ENCODE results near the gene NTNG2.

Gene NTNG2

DNA sequence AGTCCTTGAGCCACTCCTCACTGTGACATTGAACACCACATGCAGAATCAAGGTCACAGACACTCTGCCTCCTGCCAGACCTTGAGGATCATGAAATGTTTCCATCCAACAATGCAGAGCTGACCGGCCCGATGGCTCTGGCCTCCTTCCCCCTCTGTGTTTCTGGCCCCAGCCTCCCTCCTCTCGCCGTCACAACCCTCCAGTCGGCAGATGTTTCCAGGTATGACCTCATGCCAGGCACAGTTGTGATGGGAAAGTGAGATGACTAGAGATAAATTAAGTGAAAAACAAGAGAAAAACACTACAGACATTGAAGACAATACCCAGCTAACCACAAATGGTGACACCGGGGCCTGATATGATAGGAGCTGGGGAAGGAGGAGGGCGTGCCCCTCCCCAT, 9.8 kb downstream of the NTNG2 start:
- no peak for DNase-seq (ENCODE audit: low spot score)

DNA sequence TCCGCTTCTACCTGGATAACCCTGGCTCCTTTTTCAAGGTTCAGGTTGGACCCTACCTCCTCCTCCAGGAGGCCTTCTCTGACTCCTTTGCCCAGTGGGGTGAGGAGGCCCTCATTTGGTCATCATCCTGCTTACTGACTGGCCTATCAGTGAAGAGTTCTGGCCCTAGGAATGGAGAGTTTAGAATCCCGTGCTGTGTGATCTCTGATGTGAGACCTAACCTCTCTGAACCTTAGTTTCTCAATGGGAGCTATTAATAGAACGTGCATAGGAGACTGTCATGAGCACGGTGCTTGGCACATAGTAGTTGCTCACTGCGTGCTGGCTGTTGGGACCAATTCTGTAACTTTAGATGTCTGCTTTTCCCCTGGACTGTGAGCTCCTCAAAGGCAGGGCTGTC, 10.3 kb downstream of the NTNG2 start:
- DNase-seq (ENCODE audit: low spot score): no peak

DNA sequence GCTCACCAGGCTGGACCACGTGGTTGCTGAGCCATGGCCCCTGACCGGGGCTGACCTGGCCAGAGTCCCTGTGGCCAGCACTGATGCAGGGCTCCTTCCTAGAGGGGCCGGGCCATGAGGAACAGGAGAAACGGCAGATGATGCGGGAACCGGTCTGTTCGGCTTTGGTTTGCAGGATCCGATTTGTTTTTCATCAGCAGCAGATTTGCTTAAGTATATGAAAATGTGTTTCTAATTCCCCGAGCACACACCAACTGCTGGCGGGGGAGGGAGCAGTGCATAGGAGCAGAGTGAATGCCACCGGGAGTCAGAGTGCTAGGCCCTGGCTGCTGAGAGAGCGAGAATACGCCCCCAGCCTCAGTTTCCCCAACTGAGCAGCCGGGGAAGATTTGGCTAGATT, 13.6 kb downstream of the NTNG2 start:
- no peak for DNase-seq (ENCODE audit: low spot score)

DNA sequence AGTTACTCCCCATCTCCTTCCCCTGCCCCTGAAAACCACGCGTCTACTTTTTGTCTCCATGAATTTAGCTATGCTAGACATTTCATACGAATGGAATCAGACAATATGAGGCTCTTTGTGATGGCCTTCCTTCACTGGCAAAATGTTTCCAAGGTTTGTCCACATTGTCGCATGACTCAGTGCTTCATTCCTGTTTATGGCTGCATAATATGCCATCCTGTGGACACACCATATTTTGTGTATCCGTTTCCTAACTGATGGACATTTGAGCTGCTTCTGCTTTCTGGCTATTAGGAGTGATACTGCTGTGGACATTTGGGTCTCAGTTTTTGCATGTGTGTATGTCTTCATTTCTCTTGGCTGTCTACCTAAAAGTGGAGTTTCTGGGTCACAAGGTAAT, 14.5 kb downstream of the NTNG2 start:
- DNase-seq (ENCODE audit: low spot score): no peak

DNA sequence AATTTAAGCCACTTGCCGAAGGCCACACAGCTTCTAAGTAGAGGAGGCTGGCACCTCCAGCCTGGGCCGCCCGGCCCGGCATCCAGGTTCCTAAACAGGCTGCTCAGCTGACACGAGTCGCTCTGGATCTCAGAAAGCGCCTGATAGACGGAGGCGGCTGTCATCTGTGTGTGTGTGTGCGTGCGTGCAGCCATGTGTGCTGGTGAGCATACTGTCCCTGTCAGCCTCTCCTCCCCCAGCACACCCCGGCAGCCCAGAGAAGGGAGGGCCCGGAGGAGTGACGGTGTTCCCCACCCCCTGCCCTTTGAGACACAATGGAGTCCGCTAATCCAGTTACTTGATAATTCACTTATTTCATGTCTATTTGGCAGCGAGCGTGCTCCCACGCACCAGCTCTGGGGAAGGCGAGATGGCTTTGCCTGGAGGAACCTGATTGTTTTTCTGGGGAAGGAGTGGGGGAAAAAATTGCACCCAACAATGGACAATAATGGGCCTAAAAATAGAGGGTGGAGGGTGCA, 20.0 kb downstream of the NTNG2 start:
- peak; percentile 56 for DNase-seq (ENCODE audit: low spot score)

DNA sequence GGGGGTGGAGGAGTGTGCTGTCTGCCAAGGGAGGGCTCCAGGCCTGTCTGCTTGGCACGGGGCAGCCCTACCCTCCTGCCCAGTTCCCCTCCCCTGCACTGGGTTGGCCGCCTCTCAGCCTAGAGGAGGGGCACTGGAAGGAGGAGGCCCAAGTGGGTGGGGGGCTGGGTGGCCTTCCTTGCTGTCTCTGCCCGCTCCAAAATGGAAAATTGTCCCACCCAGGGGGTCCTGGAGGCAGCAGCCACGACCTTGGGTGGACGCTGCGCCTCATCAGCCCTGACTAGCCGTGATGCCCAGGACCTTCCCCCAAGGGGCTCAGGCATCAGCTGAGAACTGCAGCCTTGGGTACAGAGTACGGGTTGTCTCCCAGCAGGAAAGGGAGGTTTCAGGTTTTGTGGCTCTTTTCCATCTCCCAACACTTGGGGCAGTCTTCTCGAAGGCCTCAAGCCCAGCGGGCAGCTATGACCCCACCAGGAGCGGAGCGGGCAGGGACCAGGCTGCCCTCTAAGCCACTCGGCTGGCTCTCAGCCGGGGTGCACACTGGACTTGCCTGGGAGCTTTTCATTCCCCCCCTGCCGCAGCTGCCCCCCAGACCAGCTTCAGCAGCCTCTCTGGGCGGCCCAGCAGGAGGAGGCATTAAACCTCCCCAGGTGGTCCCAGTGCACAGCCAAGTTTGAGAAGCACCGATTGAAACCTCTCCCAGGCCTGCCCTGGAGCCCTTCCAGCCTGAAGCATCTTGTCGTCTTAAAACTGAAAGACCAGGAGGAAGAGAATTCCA, 20.6 kb downstream of the NTNG2 start:
- DNase-seq (ENCODE audit: low spot score): peak; percentile 69

DNA sequence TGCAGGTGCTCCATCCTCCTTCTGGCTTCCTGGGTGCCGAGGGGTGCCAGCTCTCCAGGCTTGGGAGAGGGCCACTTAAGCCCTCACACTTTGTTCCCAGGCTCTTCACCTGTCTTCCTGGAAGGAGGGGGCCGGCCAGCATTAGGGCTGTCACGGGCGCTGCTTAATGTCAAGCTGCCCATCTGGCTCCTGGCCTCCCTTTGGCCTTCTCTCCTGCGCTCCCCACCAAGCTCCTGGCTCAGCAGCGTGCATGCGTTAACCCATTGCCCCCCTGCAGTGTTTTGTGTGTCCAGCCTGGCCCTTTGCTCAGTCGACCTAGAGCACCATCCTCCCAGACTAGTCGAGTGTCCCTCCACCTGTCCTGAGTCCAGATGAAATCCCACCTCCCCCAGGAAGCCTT, 21.3 kb downstream of the NTNG2 start:
- DNase-seq (ENCODE audit: low spot score): no peak

DNA sequence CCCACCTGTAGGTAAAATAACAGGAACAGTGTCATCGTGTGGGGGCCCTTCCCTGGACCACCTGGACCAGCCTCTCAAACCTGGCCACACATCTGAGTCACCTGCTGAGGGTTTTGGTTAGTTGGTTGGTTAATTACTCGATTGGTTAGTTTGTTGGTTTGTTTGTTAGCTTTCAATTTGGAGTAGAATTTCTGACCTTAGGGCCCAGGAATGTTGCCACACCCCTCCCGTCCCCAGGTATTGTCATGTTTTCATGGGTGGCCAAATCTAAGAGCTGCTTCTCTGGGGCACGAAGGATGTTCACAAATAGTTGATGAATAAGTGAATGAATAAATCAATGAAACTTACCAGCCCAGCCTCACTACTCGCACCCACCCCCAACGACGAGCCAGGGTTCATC, 21.9 kb downstream of the NTNG2 start:
- no peak for DNase-seq (ENCODE audit: low spot score)

DNA sequence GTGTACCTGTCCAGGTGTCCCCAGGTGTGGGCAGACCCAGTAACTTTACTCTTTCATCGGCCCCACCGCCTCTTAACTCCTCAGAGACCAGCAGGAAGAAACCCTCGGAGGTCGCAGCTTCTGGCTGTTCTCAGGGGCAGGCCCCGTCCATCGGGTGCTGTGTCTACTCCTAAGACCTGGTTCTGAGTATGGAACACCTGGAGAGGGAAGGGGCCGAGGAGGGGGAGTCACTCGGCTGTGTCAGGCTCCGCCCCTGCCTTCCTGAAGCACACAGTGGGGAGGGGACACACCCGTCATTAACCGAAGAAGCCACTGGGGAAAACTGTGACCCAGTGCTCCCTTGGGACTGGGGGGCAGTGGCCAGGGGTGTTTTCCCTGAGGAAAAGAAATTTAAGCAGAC, 22.3 kb downstream of the NTNG2 start:
- no peak for DNase-seq (ENCODE audit: low spot score)

DNA sequence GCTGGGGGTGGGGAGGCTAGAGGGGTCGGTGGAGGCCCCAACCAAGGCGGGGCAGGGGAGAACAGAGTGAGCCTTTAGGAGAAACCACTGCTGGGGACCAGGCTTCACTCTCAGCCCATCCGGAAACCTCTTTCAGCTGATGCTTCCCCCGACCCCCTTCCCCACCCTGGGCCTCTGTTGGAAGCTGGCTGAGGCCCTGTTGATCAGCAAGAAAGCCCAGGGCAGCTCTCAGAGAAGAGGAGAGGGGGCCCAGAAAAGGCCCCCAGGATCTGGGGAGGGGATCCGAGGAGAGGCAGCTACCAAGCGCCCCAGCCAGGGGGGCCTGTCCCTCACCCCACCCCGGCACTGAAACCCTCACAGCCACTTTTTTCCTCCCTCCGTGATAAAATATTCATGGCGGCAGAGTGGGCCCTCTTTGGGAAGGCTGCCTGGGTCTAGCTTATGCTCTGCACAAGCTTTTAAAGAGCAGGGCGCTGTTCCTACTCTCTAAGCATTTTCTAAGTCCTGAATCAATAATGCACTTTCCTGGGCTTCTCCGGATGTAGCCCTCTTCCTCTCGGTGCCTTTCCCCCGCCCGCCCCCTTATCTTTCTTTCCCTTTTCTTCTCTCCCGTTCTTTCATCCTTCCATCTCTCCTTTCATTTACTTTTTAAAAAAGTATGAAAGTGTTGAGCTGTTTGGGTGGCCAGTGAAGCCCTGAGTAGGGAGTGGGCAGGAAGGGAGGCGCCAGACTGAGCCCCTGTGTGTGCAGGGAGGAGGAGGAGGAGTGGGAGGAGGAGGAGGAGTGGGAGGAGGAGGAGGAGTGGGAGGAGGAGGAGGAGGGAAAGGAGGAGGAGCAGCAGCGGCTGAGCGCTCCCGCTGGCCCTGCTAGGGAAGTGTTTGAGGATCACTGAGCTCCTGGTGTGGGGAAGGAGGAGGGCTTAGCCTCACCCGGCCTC, 23.5 kb downstream of the NTNG2 start:
- peak; percentile 45 for DNase-seq (ENCODE audit: low spot score)

DNA sequence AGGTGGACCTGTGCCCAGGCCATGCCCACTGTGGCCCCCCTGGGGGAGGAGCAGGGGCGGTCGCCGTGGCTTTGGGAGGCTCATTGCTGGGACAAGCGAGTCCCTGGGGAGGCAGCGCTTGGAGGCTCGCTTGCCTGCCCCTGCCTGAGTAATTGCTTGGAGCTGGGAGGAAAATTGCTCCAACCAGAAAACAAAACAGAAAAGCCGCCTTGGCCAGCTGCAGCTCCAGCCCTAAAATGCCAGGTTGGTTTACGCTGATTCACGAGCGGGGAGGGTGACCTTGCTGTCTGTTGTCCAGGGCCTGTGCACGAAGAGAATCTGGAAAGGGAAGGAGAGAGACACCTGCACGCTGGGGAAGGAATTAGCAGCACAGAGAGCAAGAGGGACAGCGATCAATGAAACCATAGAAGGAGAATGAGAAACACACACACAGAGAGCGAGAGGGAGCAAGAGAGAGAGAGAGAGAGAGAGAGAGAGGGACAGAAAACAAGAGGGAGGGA, 25.3 kb downstream of the NTNG2 start:
- peak; percentile 84 for DNase-seq (ENCODE audit: low spot score)

DNA sequence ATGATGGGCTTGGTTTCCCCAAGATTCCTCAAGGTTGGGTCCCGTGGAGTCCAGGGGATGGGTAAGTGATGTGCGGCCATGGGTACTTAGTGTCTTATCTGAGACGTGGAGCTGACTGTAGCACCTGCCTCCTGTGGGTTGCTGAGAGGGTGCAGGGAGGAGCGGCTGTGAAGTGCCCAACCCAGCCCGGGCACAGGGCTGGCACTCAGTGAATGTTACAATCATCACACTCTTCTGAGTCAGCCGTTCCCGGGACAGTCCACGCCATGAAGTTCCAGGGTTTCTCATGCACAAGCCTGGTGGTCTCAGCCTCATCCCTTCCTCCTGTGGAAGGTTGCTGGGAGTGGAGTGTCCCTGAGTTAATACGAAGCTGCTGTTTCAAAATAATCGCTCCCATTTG, 29.1 kb downstream of the NTNG2 start:
- DNase-seq (ENCODE audit: low spot score): peak; percentile 45

DNA sequence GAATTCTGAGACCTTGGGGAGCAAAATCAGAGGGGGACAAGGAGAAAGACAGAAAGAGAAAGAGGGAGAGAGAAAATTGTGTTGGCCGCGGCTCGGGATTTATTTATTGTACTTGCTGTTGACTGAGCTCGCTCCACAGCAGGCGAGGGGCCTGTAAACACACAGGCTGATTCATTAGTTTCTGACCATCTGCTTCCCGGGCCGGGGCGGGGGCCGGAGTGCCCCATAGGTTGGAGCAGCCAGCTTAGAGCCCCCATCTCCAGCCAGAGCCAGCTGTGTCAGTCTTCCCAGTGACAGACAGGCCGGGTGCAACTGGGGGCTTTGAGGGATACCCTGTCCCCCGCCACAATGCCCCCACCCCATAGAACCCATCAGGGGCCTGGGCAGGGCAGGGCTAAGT, 30.9 kb downstream of the NTNG2 start:
- DNase-seq (ENCODE audit: low spot score): peak; percentile 91

DNA sequence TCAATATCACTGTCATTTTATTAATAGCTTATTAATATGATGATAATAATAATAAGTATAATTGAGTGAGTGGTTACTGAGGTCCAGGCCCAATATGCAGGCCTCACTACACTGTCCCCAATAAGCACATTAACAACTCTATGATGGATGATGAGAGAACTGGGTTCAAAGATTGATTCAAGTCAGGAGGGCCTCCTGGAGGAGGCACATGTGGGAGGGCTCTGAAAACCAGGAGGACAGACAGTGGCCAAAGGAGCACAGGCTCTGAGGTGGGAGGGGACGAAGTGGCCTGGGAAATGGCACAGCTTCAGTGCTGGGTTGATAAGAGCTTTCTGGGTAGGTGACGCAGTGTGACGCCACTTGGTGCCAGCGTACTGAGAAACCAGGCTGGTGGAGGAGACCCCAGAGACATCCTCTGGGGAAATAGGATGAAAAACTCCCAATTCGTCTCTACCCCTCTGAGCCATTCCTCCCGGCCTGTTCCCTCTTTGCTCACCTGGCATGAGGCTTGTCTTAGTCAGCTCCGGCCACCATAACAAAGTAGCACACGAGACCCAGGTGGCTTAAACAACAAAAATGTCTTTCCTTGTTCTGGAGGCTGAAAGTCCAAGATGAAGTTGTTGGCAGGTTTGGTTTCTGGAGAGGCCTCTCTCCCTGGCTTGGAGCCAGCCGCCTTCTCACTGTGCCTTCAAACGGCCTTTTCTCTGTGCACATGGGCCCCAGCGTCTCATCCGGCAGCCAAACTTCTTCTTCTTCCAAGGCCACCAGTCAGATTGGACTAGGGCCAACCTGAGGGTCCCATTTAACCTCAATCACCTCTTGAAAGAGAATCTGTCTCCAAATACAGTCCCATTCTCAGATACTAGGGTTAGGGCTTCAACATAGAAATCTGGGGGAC, 31.6 kb downstream of the NTNG2 start:
- peak; percentile 69 for DNase-seq (ENCODE audit: low spot score)

DNA sequence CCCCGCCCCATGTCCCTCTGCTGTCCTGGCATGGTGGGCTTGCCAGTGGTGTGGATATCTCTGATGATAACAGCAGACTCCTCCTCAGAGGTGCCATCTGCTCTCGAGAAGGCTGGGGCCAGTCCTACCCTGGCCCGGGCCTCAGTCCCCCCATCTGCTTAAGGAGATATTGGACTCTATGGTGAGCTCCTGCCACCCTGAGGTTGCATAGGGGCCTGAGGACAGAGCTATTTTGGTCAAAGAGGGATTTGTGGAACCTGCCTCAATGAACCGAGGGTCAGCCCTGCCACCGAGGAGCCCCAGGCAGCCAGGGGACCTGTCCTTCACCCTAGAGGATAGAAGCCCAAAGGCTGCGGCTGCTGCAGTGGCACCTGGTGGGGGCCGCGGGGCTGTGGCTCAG, 32.6 kb downstream of the NTNG2 start:
- DNase-seq (ENCODE audit: low spot score): peak; percentile 29

DNA sequence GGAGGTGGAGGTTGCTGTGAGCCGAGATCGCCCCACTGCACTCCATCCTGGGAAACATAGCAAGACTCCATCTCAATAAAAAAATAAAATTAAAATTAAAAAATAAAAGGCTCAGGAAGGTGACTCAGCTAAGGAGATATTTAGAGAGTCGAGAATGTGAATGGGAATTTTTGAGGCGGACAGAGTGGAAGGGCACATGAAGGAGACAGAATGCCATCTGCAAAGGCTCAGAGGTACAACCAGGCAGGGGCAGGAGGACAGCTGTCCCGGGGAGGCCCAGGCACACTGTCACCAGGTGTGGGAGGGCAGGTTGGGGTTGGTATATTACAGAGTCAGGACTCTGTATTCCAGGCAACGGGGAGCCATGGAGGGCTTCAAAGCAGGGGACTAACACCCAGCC, 35.5 kb downstream of the NTNG2 start:
- no peak for DNase-seq (ENCODE audit: low spot score)

DNA sequence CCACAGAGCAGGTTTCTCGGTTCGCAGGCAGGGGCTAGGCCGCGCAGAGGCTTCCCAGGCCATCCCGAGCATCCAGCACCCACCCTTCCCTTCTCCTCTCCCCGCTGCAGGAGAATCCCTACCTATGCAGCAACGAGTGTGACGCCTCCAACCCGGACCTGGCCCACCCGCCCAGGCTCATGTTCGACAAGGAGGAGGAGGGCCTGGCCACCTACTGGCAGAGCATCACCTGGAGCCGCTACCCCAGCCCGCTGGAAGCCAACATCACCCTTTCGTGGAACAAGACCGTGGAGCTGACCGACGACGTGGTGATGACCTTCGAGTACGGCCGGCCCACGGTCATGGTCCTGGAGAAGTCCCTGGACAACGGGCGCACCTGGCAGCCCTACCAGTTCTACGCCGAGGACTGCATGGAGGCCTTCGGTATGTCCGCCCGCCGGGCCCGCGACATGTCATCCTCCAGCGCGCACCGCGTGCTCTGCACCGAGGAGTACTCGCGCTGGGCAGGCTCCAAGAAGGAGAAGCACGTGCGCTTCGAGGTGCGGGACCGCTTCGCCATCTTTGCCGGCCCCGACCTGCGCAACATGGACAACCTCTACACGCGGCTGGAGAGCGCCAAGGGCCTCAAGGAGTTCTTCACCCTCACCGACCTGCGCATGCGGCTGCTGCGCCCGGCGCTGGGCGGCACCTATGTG, 36.1 kb downstream of the NTNG2 start:
- no peak for DNase-seq (ENCODE audit: low spot score)

DNA sequence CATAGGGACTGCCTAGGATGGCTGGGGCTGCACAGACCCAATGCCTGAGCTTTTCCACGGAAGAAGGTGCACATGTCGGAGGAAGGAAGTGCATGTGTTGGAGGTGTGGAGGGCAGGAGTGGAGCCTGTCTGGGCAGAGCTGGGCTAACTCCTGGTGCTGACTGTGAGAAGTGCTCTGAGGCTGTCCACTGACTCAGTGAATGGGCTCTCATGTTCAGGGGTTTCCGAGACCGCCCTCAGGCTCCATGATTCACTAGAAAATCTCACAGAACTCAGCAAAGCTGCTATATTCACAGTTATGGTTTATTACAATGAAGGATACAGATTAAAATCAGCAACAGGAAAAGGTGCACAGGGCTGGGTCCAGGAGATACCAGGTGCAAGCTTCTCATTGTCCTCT, 37.2 kb downstream of the NTNG2 start:
- no peak for DNase-seq (ENCODE audit: low spot score)

DNA sequence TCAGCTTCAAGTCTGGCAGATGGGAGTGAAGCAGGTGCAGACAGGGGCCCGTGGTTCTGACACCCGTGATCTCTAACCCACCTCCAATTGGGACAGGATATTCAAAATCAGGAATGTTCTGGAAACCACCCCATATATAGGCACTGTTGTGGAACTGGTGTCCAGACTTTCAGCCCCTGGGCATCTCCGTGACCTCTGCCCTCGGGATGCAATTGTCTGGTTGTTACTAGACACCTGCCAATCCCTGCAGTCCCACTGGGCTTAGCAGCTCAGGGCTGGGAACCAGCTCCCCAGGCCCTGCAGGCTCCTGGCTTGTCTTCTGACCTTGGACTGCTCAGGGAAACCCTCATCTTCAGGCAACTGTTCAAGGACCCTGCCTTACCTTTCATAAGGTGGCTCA, 38.8 kb downstream of the NTNG2 start:
- DNase-seq (ENCODE audit: low spot score): no peak

DNA sequence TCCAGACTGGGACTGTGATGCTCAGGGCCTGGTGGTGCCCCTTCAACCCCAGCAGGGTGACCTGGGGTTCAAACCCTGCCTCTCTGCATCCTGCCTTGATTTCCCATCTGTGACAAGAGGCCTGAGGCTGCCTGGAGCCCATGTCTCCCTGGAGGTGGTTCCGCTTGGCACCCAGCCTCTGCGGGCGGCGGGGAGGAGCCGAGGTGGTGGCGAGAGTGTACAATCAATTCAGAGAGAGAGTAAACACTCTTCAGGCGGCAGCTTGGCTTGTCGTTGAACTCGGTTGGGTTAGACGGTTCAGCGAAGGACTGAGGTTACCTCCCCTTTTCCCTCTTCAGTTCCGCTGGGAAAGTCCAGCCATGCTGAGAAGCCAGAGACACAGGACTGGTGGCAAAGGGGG, 39.3 kb downstream of the NTNG2 start:
- DNase-seq (ENCODE audit: low spot score): no peak

Data from pons (tissue), 1 donor.